ENCODE results near the gene CPD. TPM values are rescaled to one million over a fixed set of nuclear protein-coding genes. Genes with fewer than 3 reads are reported as not detected.

Gene CPD
- total and polyA plus RNA-seq, 8 donors = 4.6 to 48.4 (median 32.7) TPM

- DNase-seq = peak in 2 of 6 donors; percentile 15 to 16
- Histone ChIP-seq H3K36me3 (peaks cover 0 to 15% (median 0%) of the 10 kb centered on the region in 3 donors), H3K4me1 (peaks cover 0 to 10% (median 8%) of the 10 kb centered on the region in 3 donors), H3K9me3 (no peaks in the 10 kb centered on the region), H3K27ac (peak overlapping the region in 3 of 4 donors; percentile 82 to 90 (median 88)), H3K27me3 (no peaks in the 10 kb centered on the region), H3K4me3 (peak overlapping the region in 3 of 4 donors; percentile 74 to 95 (median 94))
- intact Hi-C loops (cut with DNase I) = no loop called here
- 10 to 14% methylated on average over 7 of the region's 7 CpGs for WGBS, 2 donors
- no peak for TF ChIP-seq CTCF (IDR thresholded peaks at IDR 0.05)
- FAIRE-seq = no peak
- ATAC-seq = peak; percentile 18 to 44 (median 24)
Observed at GRCh38 chr17:30476726-30477082, 98.0 kb downstream of the CPD start.

GRCh38 chr17:30477083-30477773, 98.5 kb downstream of the CPD start, which contains the start of gene GOSR1:
Gene GOSR1, plus strand, starts transcription at chr17:30477408. Its CDS starts 26 bp downstream, at chr17:30477434.
- WGBS, 2 donors = 0% methylated on average over 37 of the region's 37 CpGs
- Histone ChIP-seq H3K4me1 (peaks cover 0 to 10% (median 8%) of the 10 kb centered on the region in 3 donors), H3K27me3 (no peaks in the 10 kb centered on the region), H3K27ac (peak within 1 kb of the TSS; percentile 82 to 90 (median 86)), H3K36me3 (peaks cover 0 to 20% (median 0%) of the 10 kb centered on the region in 3 donors), H3K4me3 (peak within 1 kb of the TSS; percentile 74 to 95 (median 86)), H3K9me3 (no peaks in the 10 kb centered on the region)
- intact Hi-C loops (cut with DNase I) = no loop called here
- peak; percentile 100 for ATAC-seq
- peak; percentile 52 to 69 (median 61) for TF ChIP-seq CTCF (IDR thresholded peaks at IDR 0.05)
- DNase-seq = peak; percentile 89 to 96 (median 92)
- peak; percentile 53 for FAIRE-seq

GRCh38 chr17:30477774-30478115, 99.0 kb downstream of the CPD start:
- WGBS, 2 donors = 0 to 1% methylated on average over 9 of the region's 9 CpGs
- Histone ChIP-seq H3K27me3 (no peaks in the 10 kb centered on the region), H3K9me3 (no peaks in the 10 kb centered on the region), H3K4me1 (peaks cover 0 to 10% (median 8%) of the 10 kb centered on the region in 3 donors), H3K4me3 (peak overlapping the region; percentile 74 to 95 (median 86)), H3K36me3 (peaks cover 0 to 26% (median 4%) of the 10 kb centered on the region in 3 donors), H3K27ac (peak overlapping the region; percentile 82 to 90 (median 86))
- intact Hi-C loops (cut with DNase I) = no loop called here
- FAIRE-seq (no peak), DNase-seq (no peak), ATAC-seq (peak; percentile 4 to 34 (median 14))
- no peak for TF ChIP-seq CTCF (IDR thresholded peaks at IDR 0.05)

- H3K4me3 ChIP-seq = no peak overlapping the region
- no peaks in the 10 kb centered on the region for H3K9me3 ChIP-seq
- H3K36me3 ChIP-seq = peaks cover 8 to 61% (median 27%) of the 10 kb centered on the region in 3 donors
- H3K4me1 ChIP-seq = peaks cover 0 to 10% (median 8%) of the 10 kb centered on the region in 3 donors
- no peaks in the 10 kb centered on the region for H3K27me3 ChIP-seq
- no peak for DNase-seq
- no peak overlapping the region for H3K27ac ChIP-seq
- no peak for FAIRE-seq
- intact Hi-C loops (cut with DNase I) = no loop called here
- TF ChIP-seq CTCF (IDR thresholded peaks at IDR 0.05) = no peak
- ATAC-seq = no peak
Observed at GRCh38 chr17:30482555-30482954, 103.8 kb downstream of the CPD start.

GRCh38 chr17:30483159-30483558, 104.4 kb downstream of the CPD start:
- DNase-seq (no peak), FAIRE-seq (no peak), ATAC-seq (no peak)
- WGBS, 2 donors = 93 to 100% methylated on average over 1 of the region's 1 CpG
- Histone ChIP-seq H3K4me3 (no peak overlapping the region), H3K36me3 (peaks cover 8 to 61% (median 27%) of the 10 kb centered on the region in 3 donors), H3K27ac (no peak overlapping the region), H3K4me1 (peaks cover 0 to 8% (median 7%) of the 10 kb centered on the region in 3 donors), H3K9me3 (no peaks in the 10 kb centered on the region), H3K27me3 (no peaks in the 10 kb centered on the region)
- no peak for TF ChIP-seq CTCF (IDR thresholded peaks at IDR 0.05)
- intact Hi-C loops (cut with DNase I) = no loop called here
